HG02798 (cell line): ENCODE results near the gene FGF22.
"Not testable (repeated sequence)": the region's sequence is repeated elsewhere in the genome, so short reads cannot be mapped to it uniquely, and the experiment has no call there.

Experiments used
- ATAC-seq: cut with Tn5 transposase; IDR thresholded peaks from one replicate; pipeline ENCODE4 v1.9.1; 2021; ENCODE audit warnings: mild to moderate bottlenecking; ENCODE audit not compliant: unreplicated experiment, poor library complexity

FGF22 gene

GRCh38 chr19:620166-620862 is 19.4 kb upstream of the FGF22 start:
- no peak for ATAC-seq

DNA sequence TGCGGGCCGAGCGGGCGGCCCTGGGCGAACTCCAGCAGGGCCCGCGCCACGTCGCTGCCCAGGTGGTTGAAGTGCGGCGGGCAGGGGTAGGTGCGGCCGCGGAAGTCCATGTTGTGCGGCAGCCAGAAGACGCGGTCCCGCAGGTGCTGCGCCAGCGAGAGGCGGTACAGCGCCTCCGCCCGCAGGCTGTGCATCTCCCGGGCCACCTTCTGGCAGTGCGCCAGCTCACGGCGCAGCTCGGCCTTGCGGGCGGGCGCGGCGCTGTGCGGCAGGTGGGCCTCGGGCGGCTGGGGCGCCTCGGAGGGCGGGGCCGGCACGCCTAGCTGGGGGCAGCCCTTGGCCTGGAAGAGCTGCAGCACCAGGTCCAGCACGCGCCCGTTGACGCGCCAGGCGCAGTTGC is 18.5 kb upstream of the FGF22 start:
- not testable (repeated sequence) for ATAC-seq

DNA sequence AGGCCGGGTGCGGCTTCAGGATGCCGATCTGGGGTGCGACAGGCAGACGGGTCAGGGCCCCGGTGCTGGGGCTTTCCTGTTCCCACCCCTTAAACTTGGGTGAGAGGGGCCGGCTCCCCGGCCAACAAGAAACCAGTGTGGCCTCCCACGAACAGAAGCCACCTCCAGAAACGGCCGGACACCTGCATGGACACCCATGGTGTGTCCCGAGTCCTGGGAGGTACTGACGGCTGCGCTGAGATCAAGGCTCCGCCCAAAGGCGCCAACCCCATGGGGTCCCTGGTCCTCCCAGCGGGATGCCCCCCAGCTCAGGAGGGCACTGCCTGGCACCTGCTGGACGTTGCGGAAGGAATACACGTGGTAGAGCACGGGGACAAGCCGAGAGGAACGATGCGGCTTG is 17.9 kb upstream of the FGF22 start:
- no peak for ATAC-seq

DNA sequence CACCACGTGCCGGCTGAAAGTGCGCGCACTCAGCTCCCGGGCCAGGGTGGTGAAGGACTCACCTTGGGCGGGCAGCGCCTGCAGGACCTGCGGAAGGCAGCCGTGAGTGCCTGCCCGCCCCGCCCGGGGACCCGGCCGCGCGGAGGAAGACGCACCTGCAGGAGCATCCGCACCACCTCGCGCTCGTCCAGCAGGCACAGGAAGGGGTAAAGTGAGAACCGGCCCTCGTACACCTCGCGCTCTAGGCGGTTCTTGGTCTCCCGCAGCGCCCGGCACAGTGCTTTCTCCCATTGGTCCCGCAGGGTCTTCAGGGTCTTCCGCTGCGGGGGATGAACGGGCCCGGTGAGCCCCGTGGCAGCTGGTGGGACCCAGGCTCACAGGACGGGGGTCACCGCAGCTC is 17.0 kb upstream of the FGF22 start:
- no peak for ATAC-seq

DNA sequence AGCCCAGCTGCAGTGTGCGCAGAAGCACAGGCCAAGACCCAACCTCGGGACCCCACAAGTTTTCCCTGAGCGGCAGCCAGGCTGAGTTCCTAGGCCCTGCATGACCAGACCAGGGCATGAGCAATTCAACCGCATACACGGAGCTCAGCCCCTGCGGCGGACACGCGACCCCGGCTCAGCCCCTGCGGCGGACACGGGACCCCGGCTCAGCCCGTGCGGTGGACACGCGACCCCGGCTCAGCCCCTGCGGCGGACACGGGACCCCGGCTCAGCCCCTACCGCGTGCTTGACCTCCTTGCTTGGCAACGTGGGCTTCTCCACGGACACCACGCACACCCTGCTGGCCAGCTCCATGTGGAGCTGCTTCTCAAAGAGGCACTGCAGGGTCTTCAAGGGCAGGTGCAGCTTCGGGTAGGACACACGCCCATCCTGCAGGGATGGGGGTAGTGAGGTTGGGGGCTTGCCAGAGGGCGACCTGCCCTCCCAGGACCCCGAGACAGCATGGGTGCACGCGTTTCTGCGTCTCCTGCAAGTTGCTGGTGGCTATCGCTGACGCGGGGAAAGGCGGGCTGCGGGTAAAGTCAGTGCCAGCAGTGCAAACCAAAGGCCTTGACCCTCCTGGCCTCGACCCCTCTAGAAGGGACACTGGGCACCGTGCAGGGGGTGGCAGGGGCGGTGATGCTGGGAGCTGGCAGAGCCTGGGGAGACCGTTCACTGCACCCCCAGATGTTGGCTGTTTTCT is 16.3 kb upstream of the FGF22 start:
- ATAC-seq, result no peak

GRCh38 chr19:623974-624373 is 15.7 kb upstream of the FGF22 start:
- ATAC-seq, result no peak

DNA sequence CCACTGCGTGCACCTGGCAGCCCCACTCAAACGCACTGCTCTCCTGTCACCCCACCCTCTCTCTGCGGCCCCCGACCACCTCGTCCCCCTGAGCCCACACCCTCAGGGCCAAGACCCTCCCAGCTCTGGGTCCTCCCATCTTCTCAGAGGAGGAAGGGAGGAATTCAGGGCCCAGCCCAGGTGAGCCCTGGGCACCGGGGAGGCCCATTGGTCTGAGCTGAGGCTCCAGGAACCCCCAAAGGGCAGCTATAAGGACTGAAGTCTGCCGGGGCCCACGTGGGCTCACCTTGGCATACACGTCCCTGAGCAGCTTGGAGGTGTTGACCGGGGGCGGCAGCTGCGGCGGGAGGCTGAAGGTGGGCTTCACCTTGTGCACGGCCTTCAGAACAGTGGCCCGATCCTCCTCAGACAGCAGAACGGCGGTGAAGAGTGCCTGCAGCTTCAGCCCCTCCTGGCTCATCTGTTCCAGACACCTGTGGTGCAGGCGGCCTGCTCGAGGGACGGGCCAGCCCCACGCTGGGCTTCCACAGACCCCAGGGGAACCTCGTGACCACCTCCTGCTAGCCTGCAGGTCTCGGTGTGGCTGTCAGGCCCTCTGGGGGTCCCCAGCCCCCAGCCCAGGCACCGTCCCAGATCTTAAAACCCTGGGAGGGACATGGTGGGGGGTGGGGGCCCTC is 15.1 kb upstream of the FGF22 start:
- no peak for ATAC-seq

- no peak for ATAC-seq
Measured at GRCh38 chr19:625257-625656, 14.4 kb upstream of the FGF22 start.

- not testable (repeated sequence) for ATAC-seq
Measured at GRCh38 chr19:626566-626965, 13.1 kb upstream of the FGF22 start.

DNA sequence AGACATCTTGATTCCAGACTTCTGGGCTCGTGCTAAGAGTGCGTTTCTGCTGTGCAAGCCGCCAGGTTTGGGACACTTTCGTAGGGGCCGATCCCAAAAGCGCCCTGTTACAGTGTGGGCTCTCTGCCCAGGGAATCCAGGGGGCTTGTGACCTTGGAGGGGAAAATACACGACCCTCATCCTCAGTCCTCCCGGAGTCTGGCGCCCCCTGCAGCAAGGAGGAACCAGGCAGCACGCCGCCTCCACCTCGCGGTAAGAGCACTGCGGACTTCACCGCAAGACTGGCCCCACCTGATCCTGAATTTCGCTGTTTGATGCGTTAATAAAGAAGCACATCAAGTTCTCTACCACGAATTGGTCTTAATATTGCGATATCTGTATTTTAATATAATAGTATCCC is 11.5 kb upstream of the FGF22 start:
- no peak for ATAC-seq

DNA sequence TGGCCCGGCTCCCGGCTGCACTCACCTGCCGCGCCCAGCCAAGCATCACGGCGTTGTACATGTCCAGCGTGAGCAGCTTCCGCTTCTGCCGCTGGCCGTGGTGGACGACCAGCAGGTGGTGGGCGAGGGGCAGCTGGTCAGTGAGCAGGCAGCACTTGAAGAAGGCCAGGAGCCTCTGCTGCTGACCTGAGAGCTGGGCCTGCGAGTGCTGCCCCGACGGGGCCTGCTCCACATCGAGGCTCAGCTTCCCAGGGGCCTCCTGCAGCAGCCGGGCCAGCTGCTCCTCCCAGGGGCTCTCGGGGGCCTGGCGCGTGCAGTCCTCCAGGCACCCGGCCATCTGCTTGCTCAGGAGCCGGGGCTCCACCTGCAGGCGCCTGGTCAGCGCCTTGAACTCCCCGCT is 10.2 kb upstream of the FGF22 start:
- not testable (repeated sequence) for ATAC-seq

GRCh38 chr19:629961-630714 is 9.5 kb upstream of the FGF22 start:
- no peak for ATAC-seq

- peak; percentile 10 for ATAC-seq
Measured at GRCh38 chr19:632579-633067, 7.1 kb upstream of the FGF22 start.

DNA sequence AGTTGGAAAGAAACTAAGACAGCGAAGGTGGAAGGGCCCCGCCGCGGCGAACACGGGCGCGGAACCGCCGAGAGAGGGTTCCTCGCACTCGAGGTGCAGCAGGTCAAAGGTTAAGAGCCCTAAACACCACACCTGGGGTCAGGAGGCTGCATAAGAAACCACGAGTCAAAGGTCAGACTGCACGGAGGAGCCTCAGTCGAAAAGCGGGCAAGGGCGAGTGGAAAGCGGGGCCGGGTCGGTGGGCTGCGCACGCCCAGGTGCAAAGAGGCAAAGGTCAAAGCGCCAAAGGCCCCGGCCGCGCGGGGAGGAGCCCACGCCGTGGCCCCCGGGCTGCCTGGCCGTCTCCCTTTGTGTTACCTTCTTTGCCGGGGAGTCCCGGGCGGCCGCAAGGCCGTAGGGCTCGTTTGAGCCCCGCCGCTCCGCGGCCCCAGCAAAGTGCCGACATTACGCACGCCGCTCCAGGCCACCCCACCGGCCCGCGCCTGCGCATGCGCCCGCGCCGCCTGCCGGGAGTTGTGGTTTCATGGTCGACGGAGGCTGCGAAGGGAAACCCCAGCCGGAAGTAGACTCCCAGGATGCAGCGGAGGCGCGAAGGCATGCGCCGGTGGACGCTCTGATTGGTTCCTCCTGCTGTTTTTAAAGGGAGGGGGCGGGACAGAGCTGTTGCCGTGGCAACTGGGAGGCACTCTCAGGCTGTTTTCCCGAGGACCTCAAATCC is 6.5 kb upstream of the FGF22 start, which contains the start of gene POLRMT:
TSS of gene POLRMT (minus strand) at position 470 of the 718 bp plus-strand sequence. CDS start at position 445, 25 bp downstream.
- peak; percentile 96 for ATAC-seq

DNA sequence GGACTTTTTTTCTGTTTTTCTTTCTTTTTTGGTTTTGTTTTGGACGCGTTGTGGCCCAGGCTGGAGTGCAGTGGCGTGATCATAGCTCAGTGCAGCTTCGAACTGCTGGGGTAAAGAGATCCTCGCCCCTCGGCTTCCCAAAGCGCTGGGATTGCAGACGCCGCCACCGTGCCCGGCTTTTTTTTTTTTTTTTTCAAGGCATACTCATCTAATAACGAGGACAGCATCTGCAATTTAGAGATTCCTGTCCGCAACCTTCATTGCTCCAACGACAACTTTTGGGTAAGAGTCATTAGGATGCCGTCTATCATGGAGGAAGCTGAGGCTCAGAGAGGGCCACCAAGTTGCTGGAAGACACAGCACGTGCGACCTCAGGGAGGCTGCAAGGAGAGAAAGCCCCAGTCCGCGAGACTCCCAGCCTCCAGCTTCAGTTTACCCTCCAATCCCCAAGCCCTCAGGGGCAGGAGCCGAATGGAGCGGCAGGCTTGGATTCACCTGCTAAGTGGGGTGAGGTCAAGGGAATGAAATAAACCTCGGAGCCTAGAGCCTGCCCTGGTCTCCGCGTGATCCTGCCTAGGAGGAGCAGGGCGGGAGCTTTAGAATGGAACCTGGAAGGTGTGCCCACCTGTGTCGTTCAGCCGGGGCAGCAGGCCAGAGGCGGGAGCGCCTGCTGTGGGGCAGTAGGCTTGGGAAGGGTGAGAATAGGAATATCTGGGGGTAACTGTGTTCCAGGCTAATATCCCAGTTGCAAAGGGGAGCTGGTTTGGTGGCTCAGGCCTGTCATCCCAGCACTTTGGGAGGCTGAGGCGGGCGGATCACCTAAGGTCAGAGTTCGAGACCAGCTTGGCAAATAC is 5.7 kb upstream of the FGF22 start:
- ATAC-seq, result no peak

- ATAC-seq, result no peak
Measured at GRCh38 chr19:634975-635652, 4.6 kb upstream of the FGF22 start.

- ATAC-seq, result no peak
Measured at GRCh38 chr19:638906-639252, 800 bp upstream of the FGF22 start.

DNA sequence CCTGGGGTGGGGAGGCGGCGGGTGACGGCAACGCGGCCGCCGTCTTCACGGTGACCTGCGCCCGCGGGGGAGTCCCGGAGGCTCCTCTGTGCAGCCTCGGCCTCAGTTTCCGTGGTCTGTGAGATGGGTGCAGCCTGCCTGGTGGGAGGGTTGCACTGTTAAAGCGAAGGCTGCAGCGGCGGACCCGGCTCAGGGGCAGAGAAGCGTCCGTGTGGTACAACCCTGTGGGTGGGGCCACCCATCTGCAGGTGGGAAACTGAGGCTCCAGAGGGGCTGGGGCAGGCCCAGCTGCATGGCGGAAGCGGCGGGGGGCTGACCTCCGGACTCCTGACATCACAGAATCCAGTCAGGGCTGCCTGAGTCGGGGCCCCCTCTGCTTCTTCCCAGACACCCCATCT is 481 bp downstream of the FGF22 start:
- ATAC-seq, result no peak
